ENCODE results near the gene CPNE5.

The CPNE5 gene

DNA sequence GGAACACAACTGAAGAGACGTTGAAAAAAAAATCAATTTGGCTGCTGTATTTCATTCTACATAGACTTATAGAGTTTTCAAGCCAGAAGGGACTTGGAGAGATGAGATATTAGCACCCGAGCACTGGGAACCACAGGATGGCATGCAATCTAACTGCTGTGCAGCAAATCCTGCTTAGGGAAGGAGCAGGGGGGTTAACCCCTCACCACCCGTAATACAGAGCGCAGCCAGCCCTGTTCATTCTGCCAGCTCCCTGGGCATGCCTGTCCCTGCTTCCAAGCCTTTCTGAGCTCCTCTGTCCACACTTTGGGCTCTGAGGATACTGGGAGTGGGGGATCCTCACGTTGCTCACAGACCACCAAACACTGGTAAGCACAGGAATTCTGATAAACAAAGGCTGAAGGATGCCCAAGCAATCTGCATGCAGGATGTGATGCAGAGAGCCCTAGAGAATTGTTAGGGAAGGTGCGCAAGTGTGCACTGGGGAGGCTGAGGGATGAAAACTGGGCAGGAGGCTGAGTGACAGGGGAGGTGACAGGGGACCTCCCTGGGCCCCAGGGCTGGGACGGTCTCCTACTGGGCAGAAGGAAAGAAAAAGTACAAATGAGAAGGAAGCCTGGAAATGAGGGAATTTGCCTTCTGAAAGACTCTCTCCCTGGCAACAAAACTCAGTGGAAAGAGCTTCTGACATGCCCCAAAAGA, 34.0 kb downstream of the CPNE5 start:
- Histone ChIP-seq H3K4me3 (ENCODE audit: low read length) (no peak overlapping the region), H3K9ac (ENCODE audit: low read length) (no peak overlapping the region), H4K20me1 (ENCODE audit: insufficient read depth, low read length) (no peaks in the 10 kb centered on the region), H3K27ac (ENCODE audit: low read length) (no peak overlapping the region), H3K27me3 (ENCODE audit: low read depth, low read length) (peaks cover 17% of the 10 kb centered on the region), H3K79me2 (ENCODE audit: low read length) (no peaks in the 10 kb centered on the region), H3K4me2 (ENCODE audit: low read length) (no peak overlapping the region), H2AFZ (ENCODE audit: low read depth, low read length) (no peak overlapping the region), H3K36me3 (replicated peaks; ENCODE audit: low read depth, low read length) (no peaks in the 10 kb centered on the region), H3K4me1 (ENCODE audit: low read length) (no peaks in the 10 kb centered on the region), H3K9me3 (ENCODE audit: insufficient read depth, low read length) (no peaks in the 10 kb centered on the region)
- TF ChIP-seq, protein P1, sequence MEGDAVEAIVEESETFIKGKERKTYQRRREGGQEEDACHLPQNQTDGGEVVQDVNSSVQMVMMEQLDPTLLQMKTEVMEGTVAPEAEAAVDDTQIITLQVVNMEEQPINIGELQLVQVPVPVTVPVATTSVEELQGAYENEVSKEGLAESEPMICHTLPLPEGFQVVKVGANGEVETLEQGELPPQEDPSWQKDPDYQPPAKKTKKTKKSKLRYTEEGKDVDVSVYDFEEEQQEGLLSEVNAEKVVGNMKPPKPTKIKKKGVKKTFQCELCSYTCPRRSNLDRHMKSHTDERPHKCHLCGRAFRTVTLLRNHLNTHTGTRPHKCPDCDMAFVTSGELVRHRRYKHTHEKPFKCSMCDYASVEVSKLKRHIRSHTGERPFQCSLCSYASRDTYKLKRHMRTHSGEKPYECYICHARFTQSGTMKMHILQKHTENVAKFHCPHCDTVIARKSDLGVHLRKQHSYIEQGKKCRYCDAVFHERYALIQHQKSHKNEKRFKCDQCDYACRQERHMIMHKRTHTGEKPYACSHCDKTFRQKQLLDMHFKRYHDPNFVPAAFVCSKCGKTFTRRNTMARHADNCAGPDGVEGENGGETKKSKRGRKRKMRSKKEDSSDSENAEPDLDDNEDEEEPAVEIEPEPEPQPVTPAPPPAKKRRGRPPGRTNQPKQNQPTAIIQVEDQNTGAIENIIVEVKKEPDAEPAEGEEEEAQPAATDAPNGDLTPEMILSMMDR (IDR thresholded peaks at IDR 0.05; ENCODE audit: low read depth, low read length) = no peak
- no peak for TF ChIP-seq EZH2phosphoT487 (IDR thresholded peaks at IDR 0.05; ENCODE audit: low read depth)

DNA sequence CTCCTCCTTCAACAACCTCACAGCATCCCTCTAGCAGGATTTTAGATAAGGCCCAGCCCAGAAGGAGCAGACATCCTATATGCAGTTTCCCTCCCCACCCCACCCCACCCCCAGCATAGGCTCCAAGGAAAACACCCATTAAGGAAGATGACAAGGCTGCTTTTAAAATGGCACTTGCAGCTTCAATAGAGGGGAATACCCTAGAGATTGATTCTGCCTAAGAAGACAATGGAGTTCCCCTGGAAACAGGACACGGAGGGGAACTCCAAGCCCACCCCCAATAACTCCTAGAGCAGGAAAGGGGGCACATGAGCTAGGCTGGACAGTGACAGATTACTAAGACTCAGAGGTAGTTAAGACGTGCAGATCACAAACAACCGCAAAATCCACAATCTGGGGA, 34.7 kb downstream of the CPNE5 start:
- H2AFZ ChIP-seq (ENCODE audit: low read depth, low read length) = no peak overlapping the region

DNA sequence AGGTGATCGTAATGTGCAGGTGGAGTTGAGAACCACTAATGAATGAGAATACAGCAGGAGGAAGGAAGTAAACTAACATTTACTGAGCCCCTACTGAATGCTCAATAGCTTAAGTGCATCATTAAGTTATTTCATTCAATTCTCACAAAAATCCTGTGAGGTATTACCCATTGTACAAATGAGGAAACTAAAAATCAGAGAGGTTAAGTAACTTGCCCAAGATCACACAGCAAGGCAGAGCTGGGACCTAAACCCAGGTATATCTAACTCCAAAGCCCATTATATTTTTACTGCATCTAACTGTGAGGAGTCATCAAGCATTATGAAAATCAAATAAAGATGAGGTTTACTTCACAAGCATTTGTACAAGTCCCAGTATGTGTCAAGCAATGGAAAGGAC, 35.3 kb downstream of the CPNE5 start:
- no peak overlapping the region for H3K4me3 ChIP-seq (ENCODE audit: low read length)
- no peak overlapping the region for H3K4me2 ChIP-seq (ENCODE audit: low read length)
- H3K4me1 ChIP-seq (ENCODE audit: low read length) = no peaks in the 10 kb centered on the region
- H3K79me2 ChIP-seq (ENCODE audit: low read length) = no peaks in the 10 kb centered on the region
- H3K27me3 ChIP-seq (ENCODE audit: low read depth, low read length) = peaks cover 17% of the 10 kb centered on the region
- TF ChIP-seq, protein P1 (IDR thresholded peaks at IDR 0.05; ENCODE audit: low read depth, low read length) = no peak
- TF ChIP-seq EZH2phosphoT487 (IDR thresholded peaks at IDR 0.05; ENCODE audit: low read depth) = no peak
- no peak overlapping the region for H3K27ac ChIP-seq (ENCODE audit: low read length)
- no peaks in the 10 kb centered on the region for H3K9me3 ChIP-seq (ENCODE audit: insufficient read depth, low read length)
- no peaks in the 10 kb centered on the region for H4K20me1 ChIP-seq (ENCODE audit: insufficient read depth, low read length)
- H2AFZ ChIP-seq (ENCODE audit: low read depth, low read length) = no peak overlapping the region
- H3K9ac ChIP-seq (ENCODE audit: low read length) = no peak overlapping the region
- H3K36me3 ChIP-seq (replicated peaks; ENCODE audit: low read depth, low read length) = no peaks in the 10 kb centered on the region

More for the DNA sequence above, 34.7 kb downstream of the CPNE5 start:
- H3K4me3 ChIP-seq (ENCODE audit: low read length) = no peak overlapping the region
- H3K36me3 ChIP-seq (replicated peaks; ENCODE audit: low read depth, low read length) = no peaks in the 10 kb centered on the region
- no peak overlapping the region for H3K27ac ChIP-seq (ENCODE audit: low read length)
- TF ChIP-seq EZH2phosphoT487 (IDR thresholded peaks at IDR 0.05; ENCODE audit: low read depth) = no peak
- TF ChIP-seq, protein P1 (IDR thresholded peaks at IDR 0.05; ENCODE audit: low read depth, low read length) = no peak
- H3K27me3 ChIP-seq (ENCODE audit: low read depth, low read length) = peaks cover 17% of the 10 kb centered on the region
- no peaks in the 10 kb centered on the region for H4K20me1 ChIP-seq (ENCODE audit: insufficient read depth, low read length)
- H3K4me1 ChIP-seq (ENCODE audit: low read length) = no peaks in the 10 kb centered on the region
- no peak overlapping the region for H3K9ac ChIP-seq (ENCODE audit: low read length)
- no peaks in the 10 kb centered on the region for H3K9me3 ChIP-seq (ENCODE audit: insufficient read depth, low read length)
- no peaks in the 10 kb centered on the region for H3K79me2 ChIP-seq (ENCODE audit: low read length)
- no peak overlapping the region for H3K4me2 ChIP-seq (ENCODE audit: low read length)

DNA sequence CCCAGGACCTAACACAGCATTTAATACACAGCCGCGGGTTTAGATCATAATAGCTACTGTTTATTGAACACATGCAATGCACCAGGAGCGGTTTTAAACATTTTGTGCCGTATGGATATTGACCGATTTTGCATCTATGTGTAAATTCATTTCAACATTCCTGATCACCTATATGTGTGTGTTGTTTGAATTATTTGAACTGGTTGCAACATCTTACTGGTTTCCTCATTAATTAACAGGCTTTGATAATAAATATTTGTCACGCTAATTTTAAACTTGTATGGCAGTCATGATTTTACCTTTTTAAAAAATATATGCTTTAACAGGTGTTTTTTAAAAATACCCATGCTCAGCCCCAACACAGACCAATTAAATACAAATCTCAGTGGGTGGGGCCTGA, 35.8 kb downstream of the CPNE5 start:
- no peaks in the 10 kb centered on the region for H3K79me2 ChIP-seq (ENCODE audit: low read length)
- no peaks in the 10 kb centered on the region for H4K20me1 ChIP-seq (ENCODE audit: insufficient read depth, low read length)
- no peak overlapping the region for H3K9ac ChIP-seq (ENCODE audit: low read length)
- no peak overlapping the region for H3K27ac ChIP-seq (ENCODE audit: low read length)
- H3K36me3 ChIP-seq (replicated peaks; ENCODE audit: low read depth, low read length) = no peaks in the 10 kb centered on the region
- H3K9me3 ChIP-seq (ENCODE audit: insufficient read depth, low read length) = no peaks in the 10 kb centered on the region
- H3K4me2 ChIP-seq (ENCODE audit: low read length) = no peak overlapping the region
- H3K27me3 ChIP-seq (ENCODE audit: low read depth, low read length) = peaks cover 17% of the 10 kb centered on the region
- TF ChIP-seq, protein P1 (IDR thresholded peaks at IDR 0.05; ENCODE audit: low read depth, low read length) = no peak
- no peak for TF ChIP-seq EZH2phosphoT487 (IDR thresholded peaks at IDR 0.05; ENCODE audit: low read depth)
- no peak overlapping the region for H3K4me3 ChIP-seq (ENCODE audit: low read length)
- H2AFZ ChIP-seq (ENCODE audit: low read depth, low read length) = no peak overlapping the region
- no peaks in the 10 kb centered on the region for H3K4me1 ChIP-seq (ENCODE audit: low read length)

All from OCI-LY3 (cell line).